Adrenal gland (tissue), 5 donors: ENCODE data around the gene CSH1.
"Not testable (repeated sequence)": the region's sequence is repeated elsewhere in the genome, so short reads cannot be mapped to it uniquely, and the experiment has no call there.

Source experiments
- POLR2A ChIP-seq, 2 donors: fragments of 450-650 bp; IDR thresholded peaks; one replicate each; pipeline ENCODE4 v1.6.1; 2017; ENCODE audit warnings: antibody characterized with exemption in 2 of 2, mild to moderate bottlenecking in 2 of 2, moderate library complexity in 1 of 2
- TF ChIP-seq, protein P1 (sequence below), 6 experiments: fragments of 450-650 bp in 4 of 6; fragments of 200-600 bp in 2 of 6; sonication (generic) in 1 of 6; IDR thresholded peaks; 1 replicate in 5 of 6; 2 replicates in 1 of 6; pipeline versions ENCODE4 v1.5.1 to v1.8.0; 2016 to 2021; ENCODE audit warnings: antibody characterized with exemption in 6 of 6, mild to moderate bottlenecking in 2 of 6, moderate library complexity in 1 of 6
- donor health status: DM: no; HTN: no; CAD: no.

DNA sequence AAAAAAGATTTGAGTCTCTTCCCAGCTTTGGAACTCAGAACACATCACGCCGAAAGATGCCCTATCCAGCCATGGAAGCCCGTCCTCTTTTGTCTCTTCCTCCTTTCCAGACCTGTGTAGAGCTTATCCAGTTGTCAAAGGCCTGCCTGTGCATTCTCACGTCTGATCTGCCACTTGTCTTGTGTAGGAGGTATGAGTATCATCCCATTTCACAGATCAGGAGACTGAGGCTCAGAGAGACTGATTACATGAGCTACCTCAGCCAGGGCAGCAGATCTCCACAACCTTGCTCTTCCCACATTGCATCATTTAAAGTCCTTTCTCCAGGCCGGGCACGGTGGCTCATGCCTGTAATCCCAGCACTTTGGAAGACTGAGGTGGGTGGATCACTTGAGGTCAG is 21.7 kb downstream of the CSH1 start:
- TF ChIP-seq, protein P1, sequence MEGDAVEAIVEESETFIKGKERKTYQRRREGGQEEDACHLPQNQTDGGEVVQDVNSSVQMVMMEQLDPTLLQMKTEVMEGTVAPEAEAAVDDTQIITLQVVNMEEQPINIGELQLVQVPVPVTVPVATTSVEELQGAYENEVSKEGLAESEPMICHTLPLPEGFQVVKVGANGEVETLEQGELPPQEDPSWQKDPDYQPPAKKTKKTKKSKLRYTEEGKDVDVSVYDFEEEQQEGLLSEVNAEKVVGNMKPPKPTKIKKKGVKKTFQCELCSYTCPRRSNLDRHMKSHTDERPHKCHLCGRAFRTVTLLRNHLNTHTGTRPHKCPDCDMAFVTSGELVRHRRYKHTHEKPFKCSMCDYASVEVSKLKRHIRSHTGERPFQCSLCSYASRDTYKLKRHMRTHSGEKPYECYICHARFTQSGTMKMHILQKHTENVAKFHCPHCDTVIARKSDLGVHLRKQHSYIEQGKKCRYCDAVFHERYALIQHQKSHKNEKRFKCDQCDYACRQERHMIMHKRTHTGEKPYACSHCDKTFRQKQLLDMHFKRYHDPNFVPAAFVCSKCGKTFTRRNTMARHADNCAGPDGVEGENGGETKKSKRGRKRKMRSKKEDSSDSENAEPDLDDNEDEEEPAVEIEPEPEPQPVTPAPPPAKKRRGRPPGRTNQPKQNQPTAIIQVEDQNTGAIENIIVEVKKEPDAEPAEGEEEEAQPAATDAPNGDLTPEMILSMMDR (IDR thresholded peaks at IDR 0.05), result not testable (repeated sequence)
- not testable (repeated sequence) for TF ChIP-seq POLR2A (IDR thresholded peaks at IDR 0.05)
